GM21737 (cell line): ENCODE results near the gene CISD3.

Source experiments
- ATAC-seq: cut with Tn5 transposase; IDR thresholded peaks from one replicate; pipeline ENCODE4 v1.9.1; 2021; ENCODE audit warnings: mild to moderate bottlenecking, moderate library complexity; ENCODE audit not compliant: unreplicated experiment

CISD3 gene

GRCh38 chr17:38742411-38743308, 12.5 kb downstream of the CISD3 start:
- ATAC-seq = no peak

GRCh38 chr17:38743556-38744171, 13.5 kb downstream of the CISD3 start:
- no peak for ATAC-seq

- no peak for ATAC-seq
Observed at GRCh38 chr17:38745545-38745944, 15.4 kb downstream of the CISD3 start.

- ATAC-seq = no peak
Observed at GRCh38 chr17:38746004-38746848, 16.1 kb downstream of the CISD3 start.

- ATAC-seq = no peak
Observed at GRCh38 chr17:38746849-38747462, 16.8 kb downstream of the CISD3 start.

- ATAC-seq = no peak
Observed at GRCh38 chr17:38747463-38748148, 17.5 kb downstream of the CISD3 start.

GRCh38 chr17:38748149-38748891, 18.2 kb downstream of the CISD3 start, which contains the start of gene PCGF2:
TSS of gene PCGF2 (minus strand) at chr17:38748336. CDS start at chr17:38740402, 7,934 bp downstream.
- no peak for ATAC-seq

- ATAC-seq = no peak
Observed at GRCh38 chr17:38748892-38749222, 18.7 kb downstream of the CISD3 start.

GRCh38 chr17:38749223-38750043, 19.3 kb downstream of the CISD3 start:
- no peak for ATAC-seq

GRCh38 chr17:38750044-38750311, 19.8 kb downstream of the CISD3 start:
- ATAC-seq = no peak

GRCh38 chr17:38750312-38751121, 20.4 kb downstream of the CISD3 start:
- ATAC-seq = no peak

GRCh38 chr17:38751144-38751807, 21.1 kb downstream of the CISD3 start:
- no peak for ATAC-seq

- ATAC-seq = peak; percentile 24
Observed at GRCh38 chr17:38751808-38752307, 21.7 kb downstream of the CISD3 start.

- peak; percentile 64 for ATAC-seq
Observed at GRCh38 chr17:38752308-38753070, 22.3 kb downstream of the CISD3 start, which contains the start of gene PSMB3. TSS of gene PSMB3 (plus strand) at chr17:38752741. CDS start at chr17:38752827, 86 bp downstream.

GRCh38 chr17:38753071-38753506, 22.9 kb downstream of the CISD3 start:
- no peak for ATAC-seq

GRCh38 chr17:38761612-38762011, 31.5 kb downstream of the CISD3 start:
- ATAC-seq = no peak

GRCh38 chr17:38762231-38762630, 32.1 kb downstream of the CISD3 start:
- ATAC-seq = no peak
